GM21381 (cell line): Measurements from ENCODE around the gene GIPC3.
"Not testable (repeated sequence)": the region's sequence is repeated elsewhere in the genome, so short reads cannot be mapped to it uniquely, and the experiment has no call there.

Source experiments
- ATAC-seq: cut with Tn5 transposase; IDR thresholded peaks from one replicate; pipeline ENCODE4 v1.9.1; 2021; ENCODE audit warnings: mild to moderate bottlenecking, moderate library complexity; ENCODE audit not compliant: unreplicated experiment

GIPC3 gene

GRCh38 chr19:3615524-3616135 lies 30.4 kb downstream of the GIPC3 start:
- ATAC-seq: no peak

GRCh38 chr19:3617463-3617862 lies 32.2 kb downstream of the GIPC3 start:
- ATAC-seq: no peak

GRCh38 chr19:3618144-3618810 lies 33.0 kb downstream of the GIPC3 start:
- ATAC-seq: no peak

GRCh38 chr19:3618811-3619630 lies 33.7 kb downstream of the GIPC3 start:
- ATAC-seq: no peak

- no peak for ATAC-seq
These were observed 34.3 kb downstream of the GIPC3 start for GRCh38 chr19:3619631-3620012.

GRCh38 chr19:3620145-3620816 lies 35.0 kb downstream of the GIPC3 start:
- no peak for ATAC-seq

GRCh38 chr19:3620817-3621547 lies 35.7 kb downstream of the GIPC3 start:
- ATAC-seq: no peak

- no peak for ATAC-seq
These were observed 36.4 kb downstream of the GIPC3 start for GRCh38 chr19:3621689-3622088.

- no peak for ATAC-seq
These were observed 36.9 kb downstream of the GIPC3 start for GRCh38 chr19:3622224-3622623.

- ATAC-seq: no peak
These were observed 38.4 kb downstream of the GIPC3 start for GRCh38 chr19:3623716-3624115.

- ATAC-seq: no peak
These were observed 40.8 kb downstream of the GIPC3 start for GRCh38 chr19:3625996-3626472.

GRCh38 chr19:3626473-3627350 lies 41.4 kb downstream of the GIPC3 start, which contains the start of gene CACTIN:
CACTIN (minus strand) TSS chr19:3626790; CDS start chr19:3626762, 28 bp downstream.
- peak; percentile 86 for ATAC-seq

- no peak for ATAC-seq
These were observed 42.1 kb downstream of the GIPC3 start for GRCh38 chr19:3627351-3627723.

GRCh38 chr19:3628766-3629165 lies 43.5 kb downstream of the GIPC3 start:
- not testable (repeated sequence) for ATAC-seq

- no peak for ATAC-seq
These were observed 46.0 kb downstream of the GIPC3 start for GRCh38 chr19:3631053-3631861.

- no peak for ATAC-seq
These were observed 46.8 kb downstream of the GIPC3 start for GRCh38 chr19:3632098-3632497.

GRCh38 chr19:3632739-3633558 lies 47.7 kb downstream of the GIPC3 start:
- no peak for ATAC-seq

GRCh38 chr19:3633559-3633988 lies 48.3 kb downstream of the GIPC3 start:
- no peak for ATAC-seq
